HPDE6-E6E7 (cell line): Measurements from ENCODE around the gene TAS2R14.

Source experiments
- DNase-seq: peaks from one replicate; pipeline ENCODE4 v3.0.0; 2011; ENCODE audit warnings: missing footprints; ENCODE audit errors: extremely low spot score

The TAS2R14 gene

DNA sequence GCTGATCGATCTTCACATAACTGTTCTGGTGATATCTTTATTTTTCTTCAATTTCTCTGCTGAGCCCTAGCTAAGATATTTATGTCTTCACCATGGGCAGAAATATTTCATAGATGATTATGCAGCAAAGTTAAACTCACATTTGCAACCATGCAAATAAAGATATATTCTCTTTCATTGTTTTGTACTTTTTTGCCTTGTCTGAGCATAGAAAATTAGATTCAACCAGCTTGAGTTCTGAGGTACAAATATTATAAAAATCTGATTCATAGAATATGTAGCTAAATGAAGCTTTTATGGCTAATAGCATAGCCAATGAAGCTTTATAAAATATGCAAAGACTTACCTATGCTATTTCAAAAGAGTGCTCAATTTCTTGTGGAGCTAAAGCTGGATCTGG lies 29.6 kb downstream of the TAS2R14 start, which contains the start of gene TAS2R13:
TAS2R13 (minus strand) TSS at position 101 of the 400 bp plus-strand sequence. CDS start 264 bp downstream, outside the sequence.
- DNase-seq, result no peak

DNA sequence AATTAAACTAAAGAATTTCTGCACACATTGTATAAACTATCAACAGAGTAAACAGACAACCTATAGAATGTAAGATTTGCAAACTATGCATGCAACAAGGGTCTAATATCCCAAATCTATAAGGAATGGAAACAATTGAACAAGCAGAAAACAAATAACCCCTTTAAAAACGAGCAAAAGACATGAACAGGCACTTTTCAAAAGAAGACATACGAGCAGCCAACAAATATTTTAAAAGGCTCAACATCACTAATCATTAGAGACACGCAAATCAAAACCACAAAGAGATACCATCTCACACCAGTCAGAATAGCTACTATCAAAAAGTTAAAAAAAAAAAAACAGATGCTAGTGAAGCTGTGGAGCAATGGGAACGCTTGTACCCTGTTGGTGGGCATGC lies 34.4 kb downstream of the TAS2R14 start:
- DNase-seq, result no peak

GRCh38 chr12:10901427-10901826 lies 37.6 kb downstream of the TAS2R14 start:
- no peak for DNase-seq

GRCh38 chr12:10900972-10901371 lies 38.1 kb downstream of the TAS2R14 start:
- DNase-seq, result no peak

- DNase-seq, result no peak
Observed at GRCh38 chr12:10900530-10900929, 38.5 kb downstream of the TAS2R14 start.

DNA sequence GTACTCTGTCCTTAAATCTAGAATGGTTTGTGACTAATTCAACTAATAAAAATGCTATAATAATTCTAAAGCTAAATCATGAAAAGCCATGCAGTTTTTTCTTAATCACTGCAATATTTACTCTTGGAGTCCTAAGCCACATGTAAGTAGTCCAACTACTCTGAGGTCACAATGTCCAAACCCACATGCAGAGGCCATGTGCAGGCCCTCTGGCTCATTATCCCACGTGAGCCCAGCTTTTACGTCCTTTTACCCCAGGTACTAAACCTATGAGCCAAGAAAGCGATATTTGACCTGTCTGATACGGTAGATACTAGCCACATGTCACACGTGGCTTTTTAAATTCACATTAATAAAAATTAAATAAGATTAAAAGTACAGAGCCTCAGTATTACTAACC lies 42.2 kb downstream of the TAS2R14 start:
- DNase-seq, result no peak

- DNase-seq, result no peak
Observed at GRCh38 chr12:10891937-10892336, 47.1 kb downstream of the TAS2R14 start.

DNA sequence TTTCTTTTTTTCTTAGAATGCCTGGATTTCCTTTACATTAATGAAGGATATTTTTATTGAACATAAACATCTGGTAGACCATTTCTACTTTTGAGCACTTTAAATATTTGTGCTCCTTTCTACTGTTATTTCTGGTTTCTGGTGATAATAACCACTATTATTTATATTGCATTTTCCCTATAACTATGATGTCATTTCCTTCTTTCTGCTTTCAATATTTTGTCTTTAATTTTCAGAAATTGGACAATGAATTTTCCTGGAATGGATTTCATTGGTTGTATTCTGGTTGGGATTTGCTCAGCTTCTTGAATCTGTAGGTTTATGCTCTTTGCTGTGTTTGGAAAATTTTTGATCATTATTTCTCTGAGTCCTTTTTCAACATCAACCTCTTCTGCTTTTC lies 49.8 kb downstream of the TAS2R14 start:
- DNase-seq, result no peak
